BJ (cell line): ENCODE results near the gene PRKCH. TPM values are rescaled to one million over a fixed set of nuclear protein-coding genes. Genes with fewer than 3 reads are reported as not detected.

ENCODE experiments used
- CTCF ChIA-PET: fragments of 350-600 bp; formaldehyde crosslinking; extraction: SDS; loops from one replicate; lab custom pipeline; 2021; ENCODE audit warnings: antibody characterized with exemption, inconsistent platforms; lab: Yijun Ruan, JAX
- POLR2A ChIA-PET: fragments of 300-600 bp; sonication (Branson Sonifier 250); formaldehyde crosslinking; extraction: SDS; loops from one replicate; lab custom pipeline; 2021; ENCODE audit warnings: antibody characterized with exemption; lab: Charles Lee
- DNase-seq: peaks from one replicate; pipeline ENCODE4 v3.0.0-alpha.2; 2011; ENCODE audit warnings: low read depth
- H3K27me3 ChIP-seq: 2 replicates; pipeline ENCODE4 v1.6.0; 2011; ENCODE audit warnings: low read length; ENCODE audit not compliant: control insufficient read depth, insufficient read depth
- H3K36me3 ChIP-seq: 2 replicates; pipeline ENCODE4 v1.5.1; 2011; ENCODE audit warnings: low read length; ENCODE audit not compliant: control insufficient read depth, insufficient read depth
- H3K4me3 ChIP-seq: 2 replicates; pipeline ENCODE4 v1.5.1; 2011; ENCODE audit warnings: low read depth, mild to moderate bottlenecking, control low read depth, low read length
- CTCF ChIP-seq: IDR thresholded peaks from 2 replicates; pipeline ENCODE4 v1.5.1; 2011; ENCODE audit warnings: low read depth, mild to moderate bottlenecking, control low read depth, inconsistent platforms, low read length, moderate library complexity; ENCODE audit not compliant: insufficient read depth
- polyA plus RNA-seq: library from polyadenylated mRNA; depleted of rRNA; stranded (reverse); fragments of >200 nt; gene quantifications from 2 replicates; pipeline ENCODE4 v1.2.3, GENCODE V29; 2011

PRKCH gene
- polyA plus RNA-seq, 1 experiment = 2.0 TPM

GRCh38 chr14:61518403-61518802, 197.0 kb downstream of the PRKCH start:
- Histone ChIP-seq H3K36me3 (no peaks in the 10 kb centered on the region), H3K4me3 (no peak overlapping the region), H3K27me3 (no peaks in the 10 kb centered on the region)
- TF ChIP-seq CTCF = no peak
- ChIA-PET POLR2A (interaction anchor here (1.1 kb wide), 1 partner anchor 177 kb away, joined by 3 read pairs; the partner anchor contains the start of gene HIF1A), CTCF (no interaction called here)
- no peak for DNase-seq

GRCh38 chr14:61519106-61519505, 197.7 kb downstream of the PRKCH start:
- ChIA-PET POLR2A (interaction anchor here (1.1 kb wide), 1 partner anchor 176 kb away, joined by 3 read pairs; the partner anchor contains the start of gene HIF1A), CTCF (no interaction called here)
- Histone ChIP-seq H3K36me3 (no peaks in the 10 kb centered on the region), H3K27me3 (no peaks in the 10 kb centered on the region), H3K4me3 (no peak overlapping the region)
- TF ChIP-seq CTCF = no peak
- no peak for DNase-seq

GRCh38 chr14:61519735-61520134, 198.4 kb downstream of the PRKCH start:
- POLR2A ChIA-PET = no interaction called here
- H3K27me3 ChIP-seq = no peaks in the 10 kb centered on the region
- CTCF ChIA-PET = no interaction called here
- H3K4me3 ChIP-seq = no peak overlapping the region
- no peaks in the 10 kb centered on the region for H3K36me3 ChIP-seq
- no peak for TF ChIP-seq CTCF
- no peak for DNase-seq

- POLR2A ChIA-PET = no interaction called here
- H3K4me3 ChIP-seq = no peak overlapping the region
- no peak for TF ChIP-seq CTCF
- DNase-seq = no peak
- H3K27me3 ChIP-seq = no peaks in the 10 kb centered on the region
- CTCF ChIA-PET = no interaction called here
- H3K36me3 ChIP-seq = no peaks in the 10 kb centered on the region
These were observed 199.2 kb downstream of the PRKCH start for GRCh38 chr14:61520576-61520975.

- ChIA-PET POLR2A (no interaction called here), CTCF (interaction anchor here (0.9 to 1.1 kb wide), 3 partner anchors 11 to 59 kb away, joined by 3 to 4 read pairs (median 3); no protein-coding TSS in a partner anchor)
- Histone ChIP-seq H3K36me3 (no peaks in the 10 kb centered on the region), H3K27me3 (no peaks in the 10 kb centered on the region), H3K4me3 (no peak overlapping the region)
- TF ChIP-seq CTCF = no peak
- DNase-seq = no peak
These were observed 200.4 kb downstream of the PRKCH start for GRCh38 chr14:61521773-61522172.
